KOPT-K1 (cell line): ENCODE measurements around the gene DPY19L2.
"Not testable (repeated sequence)": the region's sequence is repeated elsewhere in the genome, so short reads cannot be mapped to it uniquely, and the experiment has no call there.

ENCODE experiments used
- H3K27ac ChIP-seq: fragments of 200-600 bp; sonication (generic); 2 replicates; pipeline ENCODE4 v1.5.1; 2016; ENCODE audit warnings: antibody characterized with exemption, mild to moderate bottlenecking, low read depth, low read length; ENCODE audit not compliant: poor library complexity, severe bottlenecking
- H3K36me3 ChIP-seq: fragments of 200-600 bp; sonication (generic); 2 replicates; pipeline ENCODE4 v1.5.1; 2017; ENCODE audit warnings: antibody characterized with exemption, mild to moderate bottlenecking, low read length, moderate library complexity; ENCODE audit not compliant: insufficient read depth
- H3K9me3 ChIP-seq: fragments of 200-600 bp; sonication (generic); 2 replicates; pipeline ENCODE4 v1.5.1; 2017; ENCODE audit warnings: antibody characterized with exemption, low read length, mild to moderate bottlenecking; ENCODE audit not compliant: insufficient read depth, poor library complexity, severe bottlenecking

Gene DPY19L2

GRCh38 chr12:63609281-63609680 is 59.0 kb downstream of the DPY19L2 start:
- H3K36me3 ChIP-seq, H3K27ac ChIP-seq, H3K9me3 ChIP-seq: not testable (repeated sequence)

GRCh38 chr12:63604985-63605384 is 63.3 kb downstream of the DPY19L2 start:
- not testable (repeated sequence) for H3K27ac ChIP-seq, H3K9me3 ChIP-seq, H3K36me3 ChIP-seq

GRCh38 chr12:63594828-63595227 is 73.5 kb downstream of the DPY19L2 start:
- H3K27ac ChIP-seq, H3K9me3 ChIP-seq, H3K36me3 ChIP-seq: not testable (repeated sequence)

GRCh38 chr12:63584426-63584825 is 83.9 kb downstream of the DPY19L2 start:
- not testable (repeated sequence) for H3K27ac ChIP-seq, H3K9me3 ChIP-seq, H3K36me3 ChIP-seq

GRCh38 chr12:63583289-63583688 is 85.0 kb downstream of the DPY19L2 start:
- H3K9me3 ChIP-seq, H3K27ac ChIP-seq, H3K36me3 ChIP-seq: not testable (repeated sequence)

- not testable (repeated sequence) for H3K9me3 ChIP-seq, H3K36me3 ChIP-seq, H3K27ac ChIP-seq
Observed at GRCh38 chr12:63577631-63578030, 90.7 kb downstream of the DPY19L2 start.

- H3K36me3 ChIP-seq, H3K9me3 ChIP-seq, H3K27ac ChIP-seq: not testable (repeated sequence)
Observed at GRCh38 chr12:63572038-63572437, 96.3 kb downstream of the DPY19L2 start.

- not testable (repeated sequence) for H3K36me3 ChIP-seq, H3K9me3 ChIP-seq, H3K27ac ChIP-seq
Observed at GRCh38 chr12:63558445-63558844, 109.8 kb downstream of the DPY19L2 start.

- not testable (repeated sequence) for H3K36me3 ChIP-seq, H3K27ac ChIP-seq, H3K9me3 ChIP-seq
Observed at GRCh38 chr12:63551397-63551796, 116.9 kb downstream of the DPY19L2 start.

- H3K36me3 ChIP-seq, H3K27ac ChIP-seq, H3K9me3 ChIP-seq: not testable (repeated sequence)
Observed at GRCh38 chr12:63549034-63549433, 119.3 kb downstream of the DPY19L2 start.

- not testable (repeated sequence) for H3K9me3 ChIP-seq, H3K36me3 ChIP-seq, H3K27ac ChIP-seq
Observed at GRCh38 chr12:63545298-63545916, 122.9 kb downstream of the DPY19L2 start.

- H3K27ac ChIP-seq, H3K36me3 ChIP-seq, H3K9me3 ChIP-seq: not testable (repeated sequence)
Observed at GRCh38 chr12:63538656-63539055, 129.6 kb downstream of the DPY19L2 start.

GRCh38 chr12:63537838-63538237 is 130.5 kb downstream of the DPY19L2 start:
- not testable (repeated sequence) for H3K27ac ChIP-seq, H3K36me3 ChIP-seq, H3K9me3 ChIP-seq

- H3K9me3 ChIP-seq, H3K27ac ChIP-seq, H3K36me3 ChIP-seq: not testable (repeated sequence)
Observed at GRCh38 chr12:63529641-63530040, 138.7 kb downstream of the DPY19L2 start.

GRCh38 chr12:63525831-63526230 is 142.5 kb downstream of the DPY19L2 start:
- Histone ChIP-seq H3K9me3 (no peaks in the 10 kb centered on the region), H3K36me3 (no peaks in the 10 kb centered on the region), H3K27ac (no peak overlapping the region)

- Histone ChIP-seq H3K36me3 (no peaks in the 10 kb centered on the region), H3K27ac (no peak overlapping the region), H3K9me3 (no peaks in the 10 kb centered on the region)
Observed at GRCh38 chr12:63521706-63522105, 146.6 kb downstream of the DPY19L2 start.
